Measurements from ENCODE around the gene ARL8A. TPM values are rescaled to one million over a fixed set of nuclear protein-coding genes. Genes with fewer than 3 reads are reported as not detected.

ARL8A gene
- polyA plus RNA-seq, 2 of the 4 experiments (the other 2 are of a cell fraction): 23.4 to 49.8 TPM

DNA sequence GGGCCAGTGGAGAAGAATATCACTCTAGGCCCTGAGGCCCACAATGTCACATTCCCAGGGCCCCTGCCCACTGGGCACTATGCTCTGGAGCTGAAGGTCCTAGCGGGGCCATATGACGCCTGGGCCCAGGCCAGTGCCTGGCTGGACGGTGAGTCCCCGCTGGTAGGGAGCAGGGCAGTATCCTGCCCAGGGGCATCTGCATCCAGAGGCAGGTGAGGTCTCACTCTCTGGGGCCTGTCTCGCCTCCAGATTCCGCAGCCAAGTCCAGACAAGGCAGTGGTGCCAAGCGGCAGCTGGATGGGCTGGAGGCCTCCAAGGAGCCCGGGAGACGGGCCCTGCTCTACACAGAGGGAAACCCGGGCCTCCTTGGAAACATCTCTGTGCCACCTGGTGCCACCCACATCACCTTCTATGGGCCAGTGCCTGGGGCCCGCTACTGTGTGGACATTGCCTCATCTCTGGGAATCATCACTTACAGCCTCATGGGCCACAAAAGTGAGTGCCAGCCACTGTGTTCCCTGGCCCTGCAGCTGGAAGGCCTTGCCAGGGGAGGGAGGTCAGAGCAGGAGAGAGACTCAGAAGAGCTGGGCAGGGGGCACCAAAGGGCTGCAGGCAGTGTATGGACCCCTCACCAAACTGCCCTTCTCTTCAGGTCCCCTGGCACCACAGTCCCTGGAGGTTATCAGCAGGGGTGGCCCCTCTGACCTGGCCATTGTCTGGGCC, 26.9 kb upstream of the ARL8A start:
- 92% methylated on average over 10 of the region's 11 CpGs for WGBS (ENCODE audit: missing lambda C conversion rate)
- Histone ChIP-seq H3K4me3 (no peak overlapping the region), H3K4me1 (no peaks in the 10 kb centered on the region), H3K27ac (no peak overlapping the region), H3K9me3 (no peaks in the 10 kb centered on the region), H3K4me2 (no peak overlapping the region)
- FAIRE-seq (no peak), DNase-seq (ENCODE audit: low read depth in 1 of 2, low spot score in 1 of 2) (no peak), ATAC-seq (peak; percentile 19 to 32; a peak in 4 of 6 replicates)
- CTCF ChIA-PET: interaction anchor here (0.7 to 1.8 kb wide), 5 partner anchors 9 to 154 kb away, joined by 3 to 5 read pairs (median 4); partner anchors contain the start of gene LGR6
- TF ChIP-seq FOSL2 (IDR thresholded peaks at IDR 0.05) (no peak), FOSL2 (CRISPR knock-in tag; IDR thresholded peaks at IDR 0.05) (no peak), NPAS2 (CRISPR knock-in tag; IDR thresholded peaks at IDR 0.05; ENCODE audit: borderline replicate concordance) (no peak), RARB (CRISPR knock-in tag; IDR thresholded peaks at IDR 0.05) (no peak), ESRRA (IDR thresholded peaks at IDR 0.05; ENCODE audit: borderline replicate concordance, low read length) (no peak), JUN (IDR thresholded peaks at IDR 0.05) (no peak), ELK1 (IDR thresholded peaks at IDR 0.05; ENCODE audit: low read depth, low read length) (no peak), TFCP2L1 (CRISPR knock-in tag; IDR thresholded peaks at IDR 0.05) (no peak), HEYL (CRISPR knock-in tag; IDR thresholded peaks at IDR 0.05) (no peak), TP53 (CRISPR knock-in tag; IDR thresholded peaks at IDR 0.05) (no peak), FOSB (CRISPR knock-in tag; IDR thresholded peaks at IDR 0.05) (no peak), MYC (IDR thresholded peaks at IDR 0.05; ENCODE audit: borderline replicate concordance, low read length) (no peak), RCOR1 (IDR thresholded peaks at IDR 0.05; ENCODE audit: low read depth, low read length) (no peak), FOXS1 (CRISPR knock-in tag; IDR thresholded peaks at IDR 0.05) (no peak)
- POLR2A ChIA-PET: no interaction called here

DNA sequence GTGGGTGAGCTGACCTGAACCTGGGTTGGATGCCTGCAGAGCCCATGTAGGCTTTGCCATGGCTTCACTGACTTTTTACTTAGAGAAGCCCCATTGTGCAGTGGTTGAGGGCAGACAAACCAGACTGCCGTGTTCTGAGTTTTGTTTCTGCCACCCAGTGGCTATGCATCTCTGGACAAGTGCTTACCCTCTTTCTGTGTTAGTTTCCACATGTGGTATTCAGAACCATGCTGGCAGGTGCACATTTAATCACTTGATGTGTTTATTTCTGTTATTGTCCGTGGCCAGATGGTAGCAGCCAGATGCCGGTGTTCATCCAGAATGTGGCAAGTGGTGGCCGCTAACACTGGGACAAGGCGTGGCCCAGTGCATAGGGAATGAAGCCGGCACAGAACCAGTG, 26.2 kb upstream of the ARL8A start:
- DNase-seq (ENCODE audit: low read depth in 1 of 2, low spot score in 1 of 2) (no peak), ATAC-seq (no peak; a peak in 1 of 6 replicates), FAIRE-seq (no peak)
- 83% methylated on average over 6 of the region's 6 CpGs for WGBS (ENCODE audit: missing lambda C conversion rate)
- TF ChIP-seq RNF2 (IDR thresholded peaks at IDR 0.05; ENCODE audit: borderline replicate concordance, low read depth) (no peak), GATA3 (IDR thresholded peaks at IDR 0.05; ENCODE audit: borderline replicate concordance) (no peak), ELK1 (IDR thresholded peaks at IDR 0.05; ENCODE audit: low read depth, low read length) (no peak), PHF8 (IDR thresholded peaks at IDR 0.05; ENCODE audit: borderline replicate concordance, low read depth) (no peak), ZNF302 (CRISPR knock-in tag; IDR thresholded peaks at IDR 0.05) (no peak), FOXS1 (CRISPR knock-in tag; IDR thresholded peaks at IDR 0.05) (no peak), JUNB (IDR thresholded peaks at IDR 0.05) (no peak), JUN (IDR thresholded peaks at IDR 0.05) (no peak), RARB (CRISPR knock-in tag; IDR thresholded peaks at IDR 0.05) (no peak), BHLHE40 (IDR thresholded peaks at IDR 0.05; ENCODE audit: low read depth, low read length) (no peak), HOXB13 (CRISPR knock-in tag; IDR thresholded peaks at IDR 0.05; ENCODE audit: low read depth) (no peak)
- Histone ChIP-seq H3K4me2 (no peak overlapping the region), H3K9me3 (no peaks in the 10 kb centered on the region), H3K4me1 (no peaks in the 10 kb centered on the region), H3K27ac (no peak overlapping the region), H3K4me3 (no peak overlapping the region)
- ChIA-PET CTCF (interaction anchor here (0.5 to 1.8 kb wide), 9 partner anchors 8 to 651 kb away, joined by 3 to 6 read pairs (median 4); partner anchors contain the start of gene LGR6), POLR2A (no interaction called here)

GRCh38 chr1:202168861-202169260, 24.3 kb upstream of the ARL8A start:
- no peak overlapping the region for H3K27ac ChIP-seq
- POLR2A ChIA-PET: no interaction called here
- FAIRE-seq: no peak

More at GRCh38 chr1:202168861-202169260, 24.3 kb upstream of the ARL8A start:
- WGBS (ENCODE audit: missing lambda C conversion rate): 58% methylated on average over 2 of the region's 7 CpGs
- Histone ChIP-seq H3K4me2 (no peak overlapping the region), H3K9me3 (no peaks in the 10 kb centered on the region), H3K4me3 (no peak overlapping the region), H3K4me1 (no peaks in the 10 kb centered on the region)
- CTCF ChIA-PET: interaction anchor here (0.7 kb wide), 1 partner anchor 11 kb away, joined by 3 read pairs; no protein-coding TSS in a partner anchor
- ATAC-seq (no peak), DNase-seq (ENCODE audit: low read depth in 1 of 2, low spot score in 1 of 2) (no peak)
- TF ChIP-seq FOSB (CRISPR knock-in tag; IDR thresholded peaks at IDR 0.05): no peak
- no peak for TF ChIP-seq ESRRA (IDR thresholded peaks at IDR 0.05; ENCODE audit: borderline replicate concordance, low read length)
- TF ChIP-seq HOXA7 (CRISPR knock-in tag; IDR thresholded peaks at IDR 0.05): no peak
- TF ChIP-seq ELK1 (IDR thresholded peaks at IDR 0.05; ENCODE audit: low read depth, low read length): no peak

All from A549 (cell line).